GM18858 (cell line): ENCODE measurements around the gene MMD2.
"Not testable (repeated sequence)": the region's sequence is repeated elsewhere in the genome, so short reads cannot be mapped to it uniquely, and the experiment has no call there.

Experiments
- ATAC-seq: cut with Tn5 transposase; IDR thresholded peaks from one replicate; pipeline ENCODE4 v1.9.1; 2021; ENCODE audit not compliant: unreplicated experiment

Gene MMD2, protein sequence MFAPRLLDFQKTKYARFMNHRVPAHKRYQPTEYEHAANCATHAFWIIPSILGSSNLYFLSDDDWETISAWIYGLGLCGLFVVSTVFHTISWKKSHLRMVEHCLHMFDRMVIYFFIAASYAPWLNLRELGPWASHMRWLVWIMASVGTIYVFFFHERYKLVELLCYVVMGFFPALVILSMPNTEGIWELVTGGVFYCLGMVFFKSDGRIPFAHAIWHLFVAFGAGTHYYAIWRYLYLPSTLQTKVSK

DNA sequence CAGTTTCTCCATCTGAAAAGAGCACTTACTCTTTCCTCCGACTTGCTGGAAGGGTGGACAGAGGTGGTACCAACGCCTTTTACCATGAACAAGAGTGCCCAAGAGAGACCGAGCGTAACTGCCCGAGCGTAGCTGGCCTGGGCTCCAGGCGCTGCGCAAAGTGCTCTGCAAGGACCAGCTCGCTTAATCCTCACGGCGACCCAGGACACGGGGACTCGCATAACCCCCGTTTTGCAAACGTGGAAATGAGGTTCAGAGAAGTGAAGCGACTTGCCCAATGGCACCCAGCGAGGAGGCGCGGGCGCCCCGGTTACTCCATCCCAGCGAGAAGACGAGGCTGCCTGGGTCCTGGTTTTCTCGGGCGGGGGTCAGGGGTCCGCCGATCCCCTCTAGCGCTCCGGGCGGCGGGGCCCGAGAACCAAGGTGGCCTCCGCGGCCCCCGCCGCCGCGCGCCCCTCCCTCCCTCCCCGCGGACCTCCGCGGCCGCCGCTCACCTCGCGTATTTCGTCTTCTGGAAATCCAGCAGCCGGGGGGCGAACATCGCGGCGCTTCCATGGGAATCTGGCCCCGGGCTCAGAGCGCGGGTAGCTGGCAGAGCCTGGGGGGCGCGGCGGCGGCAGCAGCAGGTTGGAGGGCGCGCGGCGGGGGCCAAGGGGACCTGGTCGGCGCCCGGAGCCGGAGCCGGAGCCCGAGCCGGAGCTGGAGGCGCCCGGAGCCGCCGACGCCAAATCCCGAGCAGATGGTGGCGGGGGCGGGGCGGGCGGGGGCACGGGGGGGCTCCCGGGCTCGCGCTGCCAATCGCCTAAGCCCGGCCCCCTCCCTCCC is at the start of gene MMD2:
MMD2 (minus strand) TSS at position 711 of the 825 bp plus-strand sequence; CDS start at position 541, 170 bp downstream.
- ATAC-seq = no peak

DNA sequence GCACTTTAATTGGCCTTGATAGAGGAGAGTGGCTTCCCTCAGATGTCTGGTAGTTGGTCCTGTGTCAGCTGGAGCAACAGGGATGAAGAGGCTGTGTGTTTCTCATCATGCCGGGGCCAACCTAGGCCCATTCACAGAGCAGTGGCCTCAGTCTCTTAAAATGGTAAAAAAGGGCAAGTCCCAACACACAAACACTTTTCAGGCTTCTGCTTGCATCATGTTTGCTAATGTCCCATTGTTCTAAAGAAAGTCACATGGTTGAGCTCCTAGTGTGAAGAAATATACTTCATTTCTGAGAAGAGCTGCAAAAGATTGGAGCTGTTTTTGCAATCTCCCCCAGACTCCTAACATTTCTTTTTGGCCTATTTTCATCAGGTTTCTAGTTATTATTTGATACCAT is 46.1 kb upstream of the MMD2 start:
- no peak for ATAC-seq

DNA sequence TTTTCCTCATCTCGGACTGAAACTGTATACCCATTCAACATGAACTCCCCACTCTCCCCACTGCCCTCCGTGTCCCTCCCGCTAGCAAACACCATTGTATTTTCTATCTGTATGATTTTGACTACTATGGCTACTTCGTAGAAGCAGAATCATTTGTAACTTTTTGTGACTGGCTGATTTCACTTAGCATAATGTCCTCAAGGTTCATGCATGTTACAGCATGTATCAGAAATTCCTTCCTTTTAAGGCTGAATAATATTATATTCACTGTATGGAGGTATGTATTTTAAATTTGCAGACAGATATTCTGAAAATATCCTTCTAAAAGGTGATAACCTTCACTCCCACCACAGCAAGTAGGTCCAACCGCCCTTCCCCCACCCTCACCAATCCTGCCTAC is 42.9 kb upstream of the MMD2 start:
- no peak for ATAC-seq

DNA sequence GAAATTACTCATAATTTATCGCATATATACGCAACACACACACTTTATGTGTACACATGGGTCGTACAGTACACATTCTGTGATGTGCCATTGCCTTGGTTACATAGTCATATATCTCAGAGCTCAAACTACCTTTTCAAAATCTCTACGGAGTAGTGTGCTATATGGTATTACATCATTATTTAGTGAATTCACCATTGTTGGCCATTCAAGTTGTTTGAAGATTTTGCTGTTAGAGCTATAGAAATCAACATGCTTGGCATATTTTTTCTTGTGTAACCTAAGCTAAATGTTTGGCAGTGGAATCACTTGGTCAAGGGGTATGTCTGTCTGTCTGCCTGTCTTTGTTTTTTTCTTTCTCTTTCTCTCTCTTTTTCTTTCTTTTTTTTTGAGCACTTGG is 42.0 kb upstream of the MMD2 start:
- no peak for ATAC-seq

DNA sequence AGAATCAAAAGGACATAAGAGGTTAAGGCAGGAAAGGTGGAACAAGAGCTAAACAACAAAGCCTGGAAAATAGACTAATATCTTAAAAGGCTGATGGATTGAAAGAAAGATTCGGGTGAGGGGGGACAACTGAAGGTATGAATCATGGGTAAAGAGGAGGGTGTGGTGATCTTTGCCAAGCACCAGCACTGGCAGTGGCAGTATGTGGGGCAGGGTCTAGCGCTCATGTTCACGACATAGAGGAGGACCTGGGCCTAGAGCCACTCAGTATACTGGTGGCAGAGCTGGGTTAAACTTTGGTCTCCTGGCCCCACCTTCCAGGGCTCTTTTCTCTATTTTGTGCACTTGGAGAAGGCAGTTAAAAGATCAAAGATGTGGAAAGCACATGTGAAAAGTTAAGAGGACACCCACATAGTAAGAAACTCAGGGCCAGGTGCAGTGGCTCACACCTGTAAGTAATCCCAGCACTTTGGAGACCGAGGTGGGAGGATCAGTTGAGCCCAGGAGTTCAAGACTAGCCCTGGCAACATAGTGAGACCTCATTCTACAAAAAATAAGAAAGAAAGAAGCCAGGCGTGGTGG is 40.5 kb upstream of the MMD2 start:
- no peak for ATAC-seq

DNA sequence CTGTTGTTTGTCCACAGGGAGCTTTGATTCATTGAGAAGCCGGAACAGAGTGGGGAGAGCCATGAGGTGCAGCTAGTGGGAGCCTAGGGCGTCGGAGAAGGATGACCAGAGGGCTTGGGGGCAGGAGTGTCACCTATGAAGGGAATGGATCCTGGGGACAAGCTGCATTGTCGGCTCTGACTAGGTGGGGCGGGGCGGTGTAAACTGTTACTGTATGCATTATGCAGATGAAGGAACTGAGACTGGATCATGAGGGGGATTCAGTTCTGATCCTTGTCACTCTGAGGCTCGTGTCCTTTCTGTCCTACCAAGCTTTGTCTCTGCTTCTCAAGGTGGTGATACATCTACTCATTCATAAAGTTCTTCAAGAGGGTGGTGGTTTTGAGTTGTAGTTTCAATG is 39.9 kb upstream of the MMD2 start:
- ATAC-seq = no peak

DNA sequence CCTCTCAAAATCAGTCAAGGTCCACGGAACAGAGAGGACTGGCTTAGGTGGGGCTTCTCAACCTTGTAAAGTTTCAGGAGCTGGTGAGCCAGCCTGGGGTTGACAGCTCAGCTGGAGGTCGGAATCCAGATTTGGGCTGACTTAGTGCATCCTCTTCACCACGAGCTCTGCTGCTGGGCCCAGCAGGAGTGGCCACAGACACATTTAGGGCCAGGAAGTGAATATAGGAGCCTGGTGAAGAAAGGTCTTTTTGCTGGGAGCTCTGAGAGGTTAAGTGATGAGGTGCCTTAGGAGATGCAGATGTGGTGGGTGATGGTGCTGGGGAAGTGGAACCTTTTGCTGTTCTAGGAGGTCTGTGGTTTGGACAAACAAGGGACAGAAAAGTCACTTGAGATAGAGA is 39.3 kb upstream of the MMD2 start:
- no peak for ATAC-seq

DNA sequence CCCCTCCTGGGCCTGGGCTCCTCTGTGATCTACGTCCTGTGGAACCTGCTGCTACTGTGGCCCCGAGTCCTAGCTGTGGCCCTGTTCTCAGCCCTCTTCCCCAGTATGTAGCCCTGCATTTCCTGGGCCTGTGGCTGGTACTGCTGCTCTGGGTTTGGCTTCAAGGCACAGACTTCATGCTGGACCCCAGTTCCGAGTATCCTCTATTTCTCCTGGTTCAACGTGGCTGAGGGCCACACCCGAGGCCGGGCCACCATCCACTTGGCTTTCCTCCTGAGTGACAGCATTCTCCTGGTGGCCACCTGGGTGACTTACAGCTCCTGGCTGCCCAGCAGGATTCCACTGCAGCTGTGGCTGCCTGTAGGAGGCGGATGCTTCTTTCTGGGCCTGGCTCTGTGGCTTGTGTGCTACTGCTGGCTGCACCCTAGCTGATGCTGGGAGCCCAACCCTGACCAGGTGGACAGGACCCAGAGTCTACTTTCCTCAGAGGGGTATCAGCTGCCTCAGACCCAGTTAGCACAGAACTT is 37.8 kb upstream of the MMD2 start:
- no peak for ATAC-seq

DNA sequence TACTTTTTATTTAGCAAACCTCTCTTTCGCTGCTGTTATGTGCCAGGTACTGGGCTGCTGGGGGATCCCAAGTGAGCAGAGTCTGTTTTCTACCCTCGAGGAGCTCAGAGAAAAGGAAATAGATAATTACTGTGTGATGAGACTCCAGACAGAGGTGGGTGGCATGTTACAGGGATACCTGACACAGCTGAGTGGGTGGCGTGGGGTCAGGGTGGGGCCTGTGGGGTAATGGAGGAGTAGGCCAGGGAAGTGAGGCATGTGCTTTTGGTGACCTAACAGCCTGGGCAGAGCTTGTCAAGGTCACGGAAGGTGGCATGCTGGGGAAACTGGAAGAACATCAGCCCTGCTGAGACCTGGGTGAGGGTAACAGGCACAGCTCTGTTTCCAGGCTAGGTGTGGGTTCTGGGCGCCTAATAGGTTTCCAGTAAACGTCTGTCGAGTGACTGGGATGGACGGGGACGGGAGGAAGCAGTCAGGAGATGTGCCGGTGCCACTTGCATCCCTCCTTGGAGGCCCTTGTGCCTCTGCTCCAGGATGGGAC is 36.5 kb upstream of the MMD2 start:
- no peak for ATAC-seq

DNA sequence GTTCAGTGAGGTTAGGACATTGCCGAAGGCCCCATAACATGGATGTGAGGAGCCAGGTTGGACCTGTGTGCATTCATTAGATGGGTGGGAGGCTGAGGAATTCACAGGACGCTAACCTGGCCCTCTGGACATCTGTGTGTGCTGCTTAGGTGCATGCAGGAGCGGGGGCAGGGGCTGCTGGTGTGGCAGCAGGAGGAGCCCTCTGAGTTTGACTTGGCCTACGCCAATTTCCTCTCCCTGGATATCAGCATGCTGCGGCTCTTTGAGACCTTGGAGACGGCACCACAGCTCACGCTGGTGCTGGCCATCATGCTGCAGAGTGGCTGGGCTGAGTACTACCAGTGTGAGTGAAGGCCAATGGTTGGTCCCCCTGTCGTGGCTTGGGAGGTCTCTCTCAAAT is 34.5 kb upstream of the MMD2 start:
- ATAC-seq = no peak

DNA sequence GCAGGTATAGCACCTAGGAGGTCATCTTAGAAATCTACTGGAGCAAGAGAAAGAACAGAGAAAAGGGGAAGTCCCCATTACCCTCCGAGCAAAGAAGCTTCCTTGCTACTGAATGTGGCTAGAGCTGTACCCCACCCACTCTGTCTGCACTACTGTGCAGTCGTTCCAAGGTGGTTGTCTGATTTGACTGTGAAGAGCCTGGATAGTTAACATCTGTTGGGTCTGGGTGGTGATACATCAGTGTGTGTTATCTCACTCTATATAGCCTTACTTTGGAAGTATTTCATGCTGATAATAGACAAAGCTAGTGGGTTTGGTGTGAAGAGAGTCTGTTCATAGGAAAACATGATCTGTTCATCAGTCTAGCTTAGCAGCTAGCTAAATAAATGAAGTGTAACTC is 23.8 kb upstream of the MMD2 start:
- ATAC-seq = peak; percentile 86

DNA sequence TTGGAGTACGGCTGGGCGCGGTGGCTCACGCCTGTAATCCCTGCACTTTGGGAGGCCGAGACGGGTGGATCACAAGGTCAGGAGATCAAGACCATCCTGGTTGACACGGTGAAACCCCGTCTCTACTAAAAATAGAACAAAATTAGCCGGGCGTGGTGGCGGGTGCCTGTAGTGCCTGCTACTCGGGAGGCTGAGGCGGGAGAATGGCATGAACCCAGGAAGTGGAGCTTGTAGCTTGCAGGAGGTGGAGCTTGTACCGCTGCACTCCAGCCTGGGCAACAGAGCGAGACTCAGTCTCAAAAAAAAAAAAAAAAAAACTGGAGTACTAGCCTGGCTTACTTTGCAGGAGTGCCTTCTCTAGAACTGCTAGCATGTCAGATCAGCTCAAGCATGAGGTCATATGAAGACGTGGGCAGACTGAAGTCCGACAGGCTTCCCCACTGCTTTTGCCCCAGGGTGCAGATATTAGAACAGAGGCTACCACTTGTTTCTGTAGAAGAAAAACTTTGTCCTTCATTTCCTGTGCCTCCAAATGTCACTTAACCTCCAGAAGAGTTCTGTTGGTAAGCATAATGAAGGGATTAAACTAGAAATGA is 22.4 kb upstream of the MMD2 start:
- not testable (repeated sequence) for ATAC-seq

DNA sequence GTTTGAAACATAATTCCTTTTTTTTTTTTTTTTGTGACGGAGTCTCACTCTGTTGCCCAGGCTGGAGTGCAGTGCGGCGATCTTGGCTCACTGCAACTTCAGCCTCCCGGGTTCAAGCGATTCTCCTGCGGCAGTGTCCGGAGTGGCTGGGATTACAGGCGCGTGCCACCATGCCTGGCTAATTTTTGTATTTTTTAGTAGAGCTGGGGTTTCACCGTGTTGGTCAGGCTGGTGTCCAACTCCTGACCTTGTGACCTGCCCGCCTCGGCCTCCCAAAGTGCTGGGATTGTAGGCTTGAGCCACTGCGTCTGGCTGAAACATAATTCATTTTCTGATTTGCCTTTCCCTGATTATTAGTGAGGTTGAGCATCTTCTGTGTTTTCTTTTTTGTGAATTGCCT is 16.6 kb upstream of the MMD2 start:
- ATAC-seq = not testable (repeated sequence)

DNA sequence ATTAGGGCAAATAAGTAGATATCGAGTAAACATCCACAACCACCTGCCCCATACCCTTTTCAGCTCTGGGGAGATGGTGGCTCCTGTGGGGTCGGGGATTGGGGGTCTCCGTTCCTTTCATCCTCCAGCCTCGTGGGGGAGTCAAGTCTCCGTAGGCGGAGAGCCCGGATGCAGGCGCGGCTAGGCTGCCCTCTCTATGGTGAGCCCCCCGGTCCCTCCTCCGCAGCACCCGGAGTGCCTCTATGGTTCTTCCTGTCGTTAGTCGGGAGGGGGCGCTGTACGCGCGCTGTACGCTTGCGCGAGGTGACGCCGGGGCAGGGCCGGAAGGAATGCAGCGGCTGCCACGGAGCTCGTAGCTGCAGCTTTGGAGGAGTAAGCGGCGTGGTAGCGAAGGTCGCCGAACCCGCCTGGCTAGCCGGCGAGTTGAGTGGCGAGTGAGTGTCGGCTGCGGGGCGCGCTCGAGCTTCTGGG is 14.8 kb upstream of the MMD2 start:
- ATAC-seq = peak; percentile 89

DNA sequence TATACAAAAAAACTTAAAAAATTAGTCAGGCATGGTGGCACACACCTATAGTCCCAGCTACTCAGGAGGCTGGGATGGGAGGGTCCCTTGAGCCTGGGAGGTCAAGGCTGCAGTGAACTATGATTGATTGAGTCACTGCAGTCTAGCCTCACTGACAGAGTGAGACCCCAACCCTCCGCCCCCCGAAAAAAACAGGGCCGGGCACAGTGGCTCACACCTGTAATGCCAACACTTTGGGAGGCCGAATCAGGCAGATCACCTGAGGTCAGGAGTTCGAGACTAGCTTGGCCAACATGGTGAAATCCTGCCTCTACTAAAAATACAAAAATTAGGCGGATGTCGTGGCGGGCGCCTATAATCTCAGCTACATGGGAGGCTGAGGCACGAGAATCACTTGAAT is 13.5 kb upstream of the MMD2 start:
- ATAC-seq = not testable (repeated sequence)

DNA sequence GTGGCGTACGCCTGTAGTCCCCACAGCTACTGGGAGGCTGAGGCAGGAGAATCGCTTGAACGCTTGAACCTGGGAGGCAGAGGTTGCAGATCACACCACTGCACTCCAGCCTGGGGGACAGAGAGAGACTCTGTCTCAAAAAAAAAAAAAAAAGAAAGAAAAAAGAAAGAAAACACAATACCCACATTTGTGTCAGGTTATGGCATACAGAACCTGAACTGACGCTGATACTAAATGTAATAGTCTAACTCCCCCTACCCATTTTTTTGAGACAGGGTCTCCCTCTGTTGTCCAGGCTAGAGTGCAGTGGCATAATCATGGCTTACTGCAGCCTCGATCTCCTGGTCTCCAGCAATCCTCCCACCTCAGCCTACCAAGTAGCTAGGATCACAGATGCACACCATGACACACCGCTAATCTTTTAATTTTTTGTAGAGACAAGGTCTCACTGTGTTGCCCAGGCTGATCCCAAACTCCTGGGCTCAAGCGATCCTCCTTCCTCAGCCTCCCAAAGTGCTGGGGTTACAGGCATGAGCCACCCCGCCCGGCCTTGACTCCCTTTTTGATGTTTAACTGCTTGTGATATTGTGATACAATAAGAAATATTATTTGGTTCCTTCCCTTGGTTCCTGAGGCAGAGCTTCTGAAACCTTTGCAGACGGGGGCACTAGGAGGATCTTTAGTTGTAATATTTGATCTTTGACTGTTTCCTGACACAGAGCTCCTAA is 6.5 kb upstream of the MMD2 start:
- ATAC-seq = no peak

DNA sequence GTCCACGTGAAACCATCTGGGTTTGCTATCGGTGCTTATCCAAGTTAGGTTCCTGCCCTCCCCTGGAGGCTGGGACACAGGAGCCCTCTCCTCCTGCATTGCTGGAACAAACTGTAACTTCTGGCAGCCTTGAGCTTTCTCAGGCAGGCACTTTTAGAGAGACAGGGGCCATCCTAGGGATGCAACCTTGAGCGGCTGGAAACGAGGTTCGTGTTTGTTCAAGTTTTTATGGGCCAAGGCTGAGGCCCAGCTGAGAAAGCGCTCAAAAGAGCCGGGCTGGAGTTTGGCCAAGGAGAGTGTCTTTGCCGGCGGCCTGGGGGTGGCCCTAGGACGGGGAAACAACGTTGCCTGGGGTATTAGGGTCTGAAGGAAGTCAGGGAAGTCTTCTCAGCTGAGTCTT is 5.5 kb upstream of the MMD2 start:
- no peak for ATAC-seq

DNA sequence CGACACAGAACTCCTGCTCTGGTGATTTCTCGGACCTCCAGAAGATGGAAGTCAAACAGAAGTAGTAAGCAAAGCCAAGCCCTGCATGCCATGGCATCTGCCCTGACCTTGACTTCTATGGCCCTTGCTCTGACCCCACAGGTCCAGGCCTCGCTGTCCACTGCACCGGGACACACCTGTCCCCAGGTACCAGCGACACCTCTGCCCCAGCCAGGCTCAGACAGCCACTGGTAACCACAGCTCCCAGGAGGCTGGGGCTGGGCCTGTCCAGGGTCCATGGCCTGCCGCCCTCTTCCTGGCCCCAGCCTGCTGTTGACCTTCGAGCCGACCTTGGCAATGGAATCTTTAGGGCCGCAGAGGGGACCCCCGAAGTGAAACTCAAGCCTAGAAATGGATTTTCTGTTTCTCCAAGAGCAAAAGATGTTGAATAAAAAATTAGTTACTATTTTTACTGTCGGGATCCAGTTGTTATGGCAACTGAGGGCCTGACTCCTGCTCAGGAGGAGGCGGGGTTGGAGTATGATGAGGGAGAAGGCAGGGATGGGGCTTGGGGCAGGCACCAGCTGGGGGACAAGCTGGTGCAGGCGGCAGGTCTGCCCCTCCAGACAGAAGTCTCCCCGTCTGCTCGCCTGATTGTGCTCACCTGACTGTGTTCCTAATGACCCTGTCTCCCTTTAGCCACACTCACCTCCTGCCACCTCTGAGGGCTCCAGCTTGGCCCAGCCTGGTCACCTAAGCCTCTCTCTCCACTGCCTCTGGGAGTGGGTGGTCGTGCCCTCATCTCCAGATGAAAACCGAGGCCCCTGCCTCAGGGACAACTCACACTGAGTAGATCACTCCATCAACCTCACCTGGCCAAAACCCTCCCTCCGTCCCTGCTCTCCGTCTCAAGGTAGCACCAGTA is 4.1 kb upstream of the MMD2 start:
- no peak for ATAC-seq

DNA sequence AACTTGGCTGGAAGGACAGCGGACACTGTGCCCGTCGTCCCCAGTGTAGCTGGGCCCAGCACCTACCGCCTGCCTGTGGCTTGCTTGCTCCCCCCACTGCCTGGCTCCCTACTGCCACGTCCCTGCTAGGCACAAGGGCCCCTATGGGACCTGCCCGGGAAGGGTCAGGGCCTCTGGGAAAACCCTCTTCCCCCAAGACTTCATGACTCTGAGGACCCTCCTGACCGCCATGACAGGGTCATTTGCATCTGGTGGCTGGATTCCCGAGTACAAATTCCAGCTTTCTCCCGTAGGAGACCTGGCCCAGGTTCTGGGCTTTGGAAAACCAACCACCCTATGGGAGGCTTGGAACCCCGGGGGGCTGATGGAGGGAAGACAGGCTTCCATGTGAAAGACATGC is 1.4 kb upstream of the MMD2 start:
- no peak for ATAC-seq

DNA sequence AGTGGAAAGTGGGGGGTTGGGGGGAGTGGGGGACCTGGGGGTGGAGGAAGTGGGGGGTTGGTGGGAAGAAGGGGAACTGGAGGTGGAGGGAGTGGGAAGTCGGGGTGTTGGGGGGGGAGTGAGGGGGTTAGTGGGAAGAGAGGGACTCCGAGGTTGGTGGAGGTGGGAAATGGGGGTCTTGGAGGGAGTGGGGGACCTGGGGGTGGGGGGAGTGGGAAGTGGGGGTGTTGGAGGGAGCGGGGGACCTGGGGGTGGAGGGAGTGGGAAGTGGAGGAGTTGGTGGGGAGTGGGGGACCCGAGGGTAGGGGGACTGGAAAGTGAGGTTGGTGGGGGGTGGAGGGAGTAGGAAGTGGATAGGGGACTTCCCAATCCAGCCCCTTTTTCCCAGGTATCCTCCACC is 906 bp upstream of the MMD2 start:
- no peak for ATAC-seq
